Stomach smooth muscle (tissue), 2 donors: Measurements from ENCODE around the gene TBC1D28.
A peak's percentile ranks its signal among the peaks of the same experiment; 100 is the strongest.
"Not testable (repeated sequence)": the region's sequence is repeated elsewhere in the genome, so short reads cannot be mapped to it uniquely, and the experiment has no call there.

ENCODE experiments used
- H3K27ac ChIP-seq: one replicate; pipeline ENCODE4 v1.7.0; 2013; ENCODE audit warnings: mild to moderate bottlenecking, low read length, inconsistent platforms
- H3K27me3 ChIP-seq, 2 donors: one replicate each; pipeline ENCODE4 v1.7.0; 2013; ENCODE audit warnings: low read length in 2 of 2; ENCODE audit not compliant: insufficient read depth in 2 of 2, control insufficient read depth in 1 of 2
- H3K36me3 ChIP-seq, 2 donors: one replicate each; pipeline ENCODE4 v1.7.0; 2013; ENCODE audit warnings: low read length in 2 of 2; ENCODE audit not compliant: control insufficient read depth in 2 of 2, insufficient read depth in 2 of 2
- H3K4me1 ChIP-seq: one replicate; pipeline ENCODE4 v1.7.0; 2013; ENCODE audit warnings: low read length; ENCODE audit not compliant: control insufficient read depth, insufficient read depth
- H3K4me3 ChIP-seq, 2 donors: one replicate each; pipeline ENCODE4 v1.7.0; 2013; ENCODE audit warnings: low read length in 2 of 2
- H3K9ac ChIP-seq, 2 donors: one replicate each; pipeline ENCODE4 v1.7.0; 2013; ENCODE audit warnings: low read length in 2 of 2, mild to moderate bottlenecking in 1 of 2
- H3K9me3 ChIP-seq, 2 donors: one replicate each; pipeline ENCODE4 v1.7.0; 2013; ENCODE audit warnings: low read length in 2 of 2; ENCODE audit not compliant: control insufficient read depth in 2 of 2
- donor health status: healthy.
- donor health status: Pancreatic carcinoma.

Gene TBC1D28

GRCh38 chr17:18650094-18650493 lies 5.9 kb upstream of the TBC1D28 start:
- H3K27me3 ChIP-seq, H3K9me3 ChIP-seq, H3K4me3 ChIP-seq, H3K9ac ChIP-seq, H3K4me1 ChIP-seq, H3K36me3 ChIP-seq, H3K27ac ChIP-seq: not testable (repeated sequence)

- not testable (repeated sequence) for H3K9me3 ChIP-seq, H3K27ac ChIP-seq, H3K36me3 ChIP-seq, H3K27me3 ChIP-seq, H3K4me3 ChIP-seq, H3K4me1 ChIP-seq, H3K9ac ChIP-seq
Measured at GRCh38 chr17:18643124-18643523, 1.1 kb downstream of the TBC1D28 start.

GRCh38 chr17:18638357-18638756 lies 5.8 kb downstream of the TBC1D28 start:
- H3K9ac ChIP-seq, H3K36me3 ChIP-seq, H3K27ac ChIP-seq, H3K4me3 ChIP-seq, H3K4me1 ChIP-seq, H3K27me3 ChIP-seq, H3K9me3 ChIP-seq: not testable (repeated sequence)

DNA sequence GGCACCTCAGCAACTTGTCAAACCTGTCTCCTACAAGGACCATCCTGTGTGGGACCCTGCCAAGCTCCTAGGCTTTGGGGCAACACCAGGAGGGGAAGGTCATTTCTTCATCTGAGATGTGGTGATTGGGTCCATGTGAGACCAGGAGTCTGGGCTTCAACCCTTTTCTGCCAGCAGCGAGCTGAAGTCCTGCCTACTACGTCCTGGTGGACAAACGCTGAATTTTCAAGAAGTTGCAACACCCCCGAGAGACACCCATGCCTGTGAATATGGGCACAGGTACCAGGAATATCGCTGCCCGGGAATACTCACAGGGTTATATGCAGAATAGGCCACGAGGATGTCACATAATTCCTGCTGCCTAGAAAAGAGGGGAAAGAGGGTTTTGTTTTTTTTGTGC lies 8.0 kb downstream of the TBC1D28 start:
- H3K4me3 ChIP-seq, H3K27me3 ChIP-seq, H3K27ac ChIP-seq, H3K9ac ChIP-seq, H3K36me3 ChIP-seq, H3K4me1 ChIP-seq, H3K9me3 ChIP-seq: not testable (repeated sequence)

GRCh38 chr17:18635773-18636172 lies 8.4 kb downstream of the TBC1D28 start:
- H3K9me3 ChIP-seq, H3K27ac ChIP-seq, H3K9ac ChIP-seq, H3K4me1 ChIP-seq, H3K4me3 ChIP-seq, H3K27me3 ChIP-seq, H3K36me3 ChIP-seq: not testable (repeated sequence)

GRCh38 chr17:18634550-18635263 lies 9.5 kb downstream of the TBC1D28 start:
- not testable (repeated sequence) for H3K4me3 ChIP-seq

DNA sequence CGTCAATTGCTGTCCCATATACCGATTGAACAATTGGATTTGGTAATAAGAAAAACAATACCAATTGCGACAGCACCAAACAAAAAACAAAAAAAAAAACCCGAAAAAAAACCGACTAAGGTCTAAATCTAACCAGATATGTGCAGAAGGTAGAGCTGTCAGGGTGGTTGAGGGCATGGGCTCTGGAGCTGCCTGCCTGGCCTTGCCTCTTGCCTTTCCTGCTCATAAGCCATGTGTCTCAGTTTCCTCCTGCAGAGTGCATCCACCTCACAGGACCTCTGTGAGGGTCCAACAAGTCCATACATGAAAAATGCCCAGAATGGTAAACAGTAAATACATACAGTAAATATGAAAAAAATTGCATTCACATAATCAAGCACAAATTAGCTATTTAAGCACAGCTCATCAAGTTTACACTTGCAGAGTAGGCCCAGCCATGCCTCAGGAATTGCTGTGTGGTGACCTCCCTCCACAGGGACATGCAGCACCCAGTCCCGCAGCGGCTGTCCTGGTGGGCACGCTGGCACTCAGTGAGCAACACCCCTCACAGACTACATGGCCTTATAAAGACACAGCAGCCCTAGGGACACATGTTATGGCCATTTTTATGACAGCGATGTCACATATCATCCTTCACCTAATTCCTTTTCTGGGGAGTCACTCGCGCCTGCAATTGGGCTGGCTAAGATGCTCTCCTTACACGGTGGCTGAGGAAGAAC lies 17.9 kb downstream of the TBC1D28 start:
- Histone ChIP-seq H3K4me3 (peak overlapping the region in 1 of 2 donors; percentile 3), H3K4me1 (no peaks in the 10 kb centered on the region), H3K9me3 (no peaks in the 10 kb centered on the region), H3K9ac (no peak overlapping the region), H3K27ac (no peak overlapping the region), H3K36me3 (no peaks in the 10 kb centered on the region), H3K27me3 (no peaks in the 10 kb centered on the region)

More at GRCh38 chr17:18634550-18635263, 9.5 kb downstream of the TBC1D28 start:
- not testable (repeated sequence) for H3K36me3 ChIP-seq, H3K27ac ChIP-seq, H3K4me1 ChIP-seq, H3K9ac ChIP-seq, H3K27me3 ChIP-seq, H3K9me3 ChIP-seq

DNA sequence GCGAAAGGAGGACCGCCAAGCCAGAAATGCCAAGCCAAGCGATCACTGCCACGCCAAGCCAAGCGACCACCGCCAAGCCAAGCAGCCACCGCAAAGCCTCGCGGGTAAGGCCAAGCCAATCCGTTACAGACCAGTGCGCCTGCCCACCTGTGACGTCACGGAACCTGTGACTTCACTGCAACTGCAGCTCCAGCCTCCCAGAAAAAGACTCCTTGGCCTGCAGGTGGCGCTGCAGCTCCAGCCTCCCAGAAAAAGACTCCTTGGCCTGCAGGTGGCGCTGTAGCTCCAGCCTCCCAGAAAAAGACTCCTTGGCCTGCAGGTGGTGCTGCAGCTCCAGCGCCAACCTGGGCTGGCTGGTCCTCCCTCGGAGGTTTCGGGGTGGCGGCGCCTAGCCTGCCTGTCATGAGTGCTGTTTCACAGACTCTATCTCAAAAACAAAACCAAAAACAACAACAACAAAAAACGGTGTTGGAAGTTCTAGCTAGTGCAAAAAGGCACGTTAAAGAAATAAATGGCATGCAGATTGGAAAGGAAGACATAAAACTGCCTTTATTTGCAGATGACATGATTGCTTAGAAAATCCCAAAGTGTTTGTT lies 18.6 kb downstream of the TBC1D28 start:
- peak overlapping the region; percentile 46 to 54 for H3K4me3 ChIP-seq
- not testable (repeated sequence) for H3K27me3 ChIP-seq, H3K9me3 ChIP-seq, H3K27ac ChIP-seq, H3K4me1 ChIP-seq, H3K36me3 ChIP-seq
- H3K9ac ChIP-seq: peak overlapping the region in 1 of 2 donors; percentile 45

DNA sequence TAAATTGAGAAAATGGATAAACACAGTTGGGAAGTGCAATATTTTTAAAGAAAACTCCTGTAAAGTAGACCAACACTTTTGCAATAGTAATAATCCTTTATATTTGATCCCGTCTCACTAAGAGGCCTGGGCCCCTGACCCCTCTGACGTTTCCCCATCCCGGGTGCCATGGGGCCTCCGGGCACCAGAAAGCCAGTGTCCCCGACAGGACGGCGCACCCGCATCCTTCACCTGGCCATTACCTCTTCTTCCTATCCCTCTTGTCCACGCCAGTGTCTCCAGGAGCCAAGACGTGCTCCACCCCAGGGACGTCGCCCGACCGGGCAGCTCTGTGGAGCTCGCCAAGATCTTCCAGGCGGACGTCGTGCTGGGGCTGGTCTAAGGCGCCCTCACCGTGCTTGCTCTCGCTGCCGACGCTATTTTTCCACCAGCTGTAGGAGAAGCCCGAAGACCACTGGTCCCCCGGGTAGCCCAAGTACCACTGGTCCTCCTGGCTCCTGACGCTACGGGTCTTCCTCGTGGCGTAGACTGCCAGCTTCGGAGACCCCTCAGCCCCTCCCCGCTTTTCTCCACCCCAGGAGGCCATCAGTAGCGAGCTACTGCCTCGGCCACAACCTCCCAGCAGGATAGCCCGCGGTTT lies 19.2 kb downstream of the TBC1D28 start:
- not testable (repeated sequence) for H3K9me3 ChIP-seq, H3K4me1 ChIP-seq, H3K27me3 ChIP-seq, H3K27ac ChIP-seq, H3K36me3 ChIP-seq
- H3K9ac ChIP-seq: peak overlapping the region; percentile 29 to 45
- H3K4me3 ChIP-seq: peak overlapping the region; percentile 46 to 54

DNA sequence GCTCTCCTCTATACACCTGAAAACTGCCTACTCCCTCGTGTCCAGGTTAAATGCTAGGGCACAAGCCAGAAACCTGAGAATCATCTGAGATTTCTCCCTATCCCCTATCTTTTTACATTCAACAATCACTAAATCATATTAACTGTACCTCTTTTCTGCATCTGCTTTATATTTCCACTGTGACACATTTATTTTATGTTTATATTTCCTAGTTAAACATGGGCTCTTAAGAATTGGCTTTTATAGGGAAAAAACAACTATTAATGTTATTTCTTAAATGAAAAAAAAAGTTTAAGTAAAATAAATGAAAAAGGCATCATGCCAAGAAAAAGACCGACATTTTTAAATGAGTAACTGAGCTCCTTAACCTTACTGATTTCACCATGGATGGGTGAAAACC lies 26.6 kb downstream of the TBC1D28 start:
- not testable (repeated sequence) for H3K9ac ChIP-seq, H3K9me3 ChIP-seq, H3K4me1 ChIP-seq, H3K4me3 ChIP-seq, H3K36me3 ChIP-seq, H3K27me3 ChIP-seq, H3K27ac ChIP-seq

- H3K9me3 ChIP-seq, H3K9ac ChIP-seq, H3K4me1 ChIP-seq, H3K4me3 ChIP-seq, H3K27me3 ChIP-seq, H3K36me3 ChIP-seq, H3K27ac ChIP-seq: not testable (repeated sequence)
Measured at GRCh38 chr17:18613016-18613415, 31.2 kb downstream of the TBC1D28 start.
